Medulla oblongata (tissue), 1 donor: Measurements from ENCODE around the gene DMBT1.
A peak's percentile ranks its signal among the peaks of the same experiment; 100 is the strongest.

ENCODE experiments used
- DNase-seq: peaks from one replicate; pipeline ENCODE4 v3.0.0-alpha.2; 2015; ENCODE audit errors: extremely low spot score

DMBT1 gene

GRCh38 chr10:122646511-122647382, 86.2 kb downstream of the DMBT1 start:
- no peak for DNase-seq

GRCh38 chr10:122647383-122647968, 86.9 kb downstream of the DMBT1 start:
- no peak for DNase-seq

GRCh38 chr10:122648599-122649428, 88.3 kb downstream of the DMBT1 start:
- peak; percentile 78 for DNase-seq

GRCh38 chr10:122649903-122650302, 89.3 kb downstream of the DMBT1 start:
- no peak for DNase-seq

GRCh38 chr10:122650331-122650730, 89.8 kb downstream of the DMBT1 start:
- DNase-seq, result no peak

- peak; percentile 15 for DNase-seq
These were observed 95.2 kb downstream of the DMBT1 start for GRCh38 chr10:122655524-122656307.

GRCh38 chr10:122656308-122656705, 95.8 kb downstream of the DMBT1 start:
- no peak for DNase-seq

GRCh38 chr10:122656741-122657140, 96.2 kb downstream of the DMBT1 start:
- no peak for DNase-seq

GRCh38 chr10:122657255-122657654, 96.7 kb downstream of the DMBT1 start:
- no peak for DNase-seq

GRCh38 chr10:122657729-122658128, 97.2 kb downstream of the DMBT1 start:
- DNase-seq, result no peak

GRCh38 chr10:122658356-122659049, 97.9 kb downstream of the DMBT1 start:
- no peak for DNase-seq

- DNase-seq, result no peak
These were observed 98.6 kb downstream of the DMBT1 start for GRCh38 chr10:122659126-122659525.

- DNase-seq, result no peak
These were observed 99.1 kb downstream of the DMBT1 start for GRCh38 chr10:122659651-122660050.

GRCh38 chr10:122660696-122661095, 100.1 kb downstream of the DMBT1 start:
- DNase-seq, result no peak

GRCh38 chr10:122662231-122662630, 101.7 kb downstream of the DMBT1 start:
- DNase-seq, result no peak

- no peak for DNase-seq
These were observed 103.1 kb downstream of the DMBT1 start for GRCh38 chr10:122663516-122664130.

- DNase-seq, result no peak
These were observed 103.9 kb downstream of the DMBT1 start for GRCh38 chr10:122664501-122664900.

GRCh38 chr10:122665329-122665860, 104.8 kb downstream of the DMBT1 start:
- no peak for DNase-seq

- DNase-seq, result no peak
These were observed 105.4 kb downstream of the DMBT1 start for GRCh38 chr10:122665946-122666345.

- no peak for DNase-seq
These were observed 108.5 kb downstream of the DMBT1 start for GRCh38 chr10:122669045-122669444.
